ENCODE results near the gene TRIAP1. TPM values are rescaled to one million over a fixed set of nuclear protein-coding genes. Genes with fewer than 3 reads are reported as not detected.

The TRIAP1 gene
- total RNA-seq, 4 donors from 2014 or later = 2.4 to 17.0 (median 7.0) TPM

DNA sequence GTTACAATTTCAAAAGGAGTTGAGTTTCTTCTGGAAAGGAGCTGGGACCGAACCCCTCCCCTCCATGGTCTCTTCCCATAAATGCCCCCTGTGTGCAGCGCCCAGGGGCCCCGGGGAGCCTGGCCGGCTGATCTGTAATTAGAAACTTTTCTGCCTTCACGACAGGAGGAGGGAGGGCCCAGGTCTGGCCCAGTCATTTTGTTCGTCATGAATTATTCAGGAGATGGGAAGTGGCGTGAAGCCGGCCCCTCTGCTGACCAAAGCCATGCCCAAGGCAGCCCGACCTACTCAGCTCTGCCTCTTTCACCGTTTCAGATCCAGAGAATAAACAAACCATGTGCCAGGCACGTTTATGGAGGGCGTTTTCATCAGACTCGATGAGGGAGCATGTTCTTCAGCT is 44.0 kb downstream of the TRIAP1 start:
- Histone ChIP-seq H3K9me3 (no peaks in the 10 kb centered on the region), H3K27ac (no peak overlapping the region), H3K4me3 (no peak overlapping the region), H3K27me3 (peaks cover 0 to 14% of the 10 kb centered on the region in 2 donors), H3K4me1 (no peaks in the 10 kb centered on the region), H3K36me3 (no peaks in the 10 kb centered on the region)
- no peak for DNase-seq (ENCODE audit: low spot score in 2 of 2)
- TF ChIP-seq EP300 (IDR thresholded peaks at IDR 0.05) (no peak), POLR2A (IDR thresholded peaks at IDR 0.05) (no peak)
- TF ChIP-seq, protein P1, sequence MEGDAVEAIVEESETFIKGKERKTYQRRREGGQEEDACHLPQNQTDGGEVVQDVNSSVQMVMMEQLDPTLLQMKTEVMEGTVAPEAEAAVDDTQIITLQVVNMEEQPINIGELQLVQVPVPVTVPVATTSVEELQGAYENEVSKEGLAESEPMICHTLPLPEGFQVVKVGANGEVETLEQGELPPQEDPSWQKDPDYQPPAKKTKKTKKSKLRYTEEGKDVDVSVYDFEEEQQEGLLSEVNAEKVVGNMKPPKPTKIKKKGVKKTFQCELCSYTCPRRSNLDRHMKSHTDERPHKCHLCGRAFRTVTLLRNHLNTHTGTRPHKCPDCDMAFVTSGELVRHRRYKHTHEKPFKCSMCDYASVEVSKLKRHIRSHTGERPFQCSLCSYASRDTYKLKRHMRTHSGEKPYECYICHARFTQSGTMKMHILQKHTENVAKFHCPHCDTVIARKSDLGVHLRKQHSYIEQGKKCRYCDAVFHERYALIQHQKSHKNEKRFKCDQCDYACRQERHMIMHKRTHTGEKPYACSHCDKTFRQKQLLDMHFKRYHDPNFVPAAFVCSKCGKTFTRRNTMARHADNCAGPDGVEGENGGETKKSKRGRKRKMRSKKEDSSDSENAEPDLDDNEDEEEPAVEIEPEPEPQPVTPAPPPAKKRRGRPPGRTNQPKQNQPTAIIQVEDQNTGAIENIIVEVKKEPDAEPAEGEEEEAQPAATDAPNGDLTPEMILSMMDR (IDR thresholded peaks at IDR 0.05) = no peak
- 16 to 26% methylated on average over 13 of the region's 13 CpGs for WGBS, 2 donors

DNA sequence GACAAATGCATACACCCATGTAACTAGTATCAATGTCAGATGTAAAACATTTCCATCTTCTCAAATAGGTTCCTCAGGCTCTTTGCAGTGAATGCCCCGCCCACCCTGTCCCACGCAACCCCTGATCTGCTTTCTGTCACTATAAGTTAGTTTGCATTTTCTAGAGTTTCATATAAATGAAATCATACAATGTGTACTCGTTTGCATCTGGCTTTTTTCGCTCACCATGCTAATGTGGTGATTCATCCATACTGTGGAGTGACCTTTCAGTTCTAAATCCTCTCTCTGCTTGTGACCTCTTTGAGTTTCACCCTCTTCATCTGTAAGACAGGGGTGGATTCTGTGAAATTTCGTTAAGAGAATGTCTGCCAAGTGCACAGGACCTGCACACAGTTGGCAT is 46.7 kb downstream of the TRIAP1 start:
- no peak overlapping the region for H3K27ac ChIP-seq
- H3K4me1 ChIP-seq = no peaks in the 10 kb centered on the region
- H3K9me3 ChIP-seq = no peaks in the 10 kb centered on the region
- 44 to 60% methylated on average over 5 of the region's 5 CpGs for WGBS, 2 donors
- peaks cover 0 to 38% of the 10 kb centered on the region in 2 donors for H3K27me3 ChIP-seq
- no peaks in the 10 kb centered on the region for H3K36me3 ChIP-seq
- DNase-seq (ENCODE audit: low spot score in 2 of 2) = no peak
- TF ChIP-seq POLR2A (IDR thresholded peaks at IDR 0.05) (no peak), EP300 (IDR thresholded peaks at IDR 0.05) (no peak)
- TF ChIP-seq, protein P1 (IDR thresholded peaks at IDR 0.05) = no peak
- no peak overlapping the region for H3K4me3 ChIP-seq

DNA sequence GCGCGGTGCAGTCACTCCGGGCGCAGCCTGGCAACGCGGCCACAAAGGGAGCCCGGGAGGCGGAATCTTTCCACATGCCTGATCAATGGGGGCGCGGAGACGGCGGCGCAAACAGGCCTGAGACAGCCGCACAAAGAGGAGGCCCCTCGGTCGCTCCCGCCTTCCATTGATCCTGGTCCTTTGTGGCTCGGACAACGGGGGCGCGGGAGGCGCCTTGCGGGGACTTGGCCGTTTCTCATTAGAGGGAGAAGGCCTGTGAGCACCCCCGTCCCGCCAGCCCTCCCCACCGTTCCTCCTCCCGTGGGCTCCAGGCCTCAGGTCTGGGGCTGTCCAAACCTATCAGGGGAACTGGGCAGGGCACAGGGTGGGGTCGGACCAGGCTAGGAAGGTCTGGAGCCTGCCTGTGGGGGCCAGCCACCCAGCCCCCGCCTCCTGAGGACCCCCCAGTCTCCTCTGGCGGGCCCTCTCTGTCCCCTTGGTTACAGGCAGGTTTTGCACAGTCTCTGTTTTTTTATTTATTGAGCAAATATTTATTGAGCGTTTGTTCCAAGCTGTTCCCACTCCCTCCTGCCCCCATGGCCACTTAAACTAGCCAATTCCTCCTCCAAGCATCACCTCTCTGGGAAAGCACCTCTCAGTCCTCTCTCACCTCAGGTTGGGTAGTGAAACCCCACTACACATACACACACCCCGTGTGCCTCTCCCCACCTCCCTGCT is 48.2 kb downstream of the TRIAP1 start:
- H3K27me3 ChIP-seq = peaks cover 0 to 52% of the 10 kb centered on the region in 2 donors
- TF ChIP-seq EP300 (IDR thresholded peaks at IDR 0.05) (no peak), POLR2A (IDR thresholded peaks at IDR 0.05) (no peak)
- TF ChIP-seq, protein P1 (IDR thresholded peaks at IDR 0.05) = no peak
- H3K9me3 ChIP-seq = no peaks in the 10 kb centered on the region
- no peaks in the 10 kb centered on the region for H3K36me3 ChIP-seq
- no peak for DNase-seq (ENCODE audit: low spot score in 2 of 2)
- WGBS, 2 donors = 34 to 46% methylated on average over 32 to 33 of the region's 33 CpGs
- H3K27ac ChIP-seq = no peak overlapping the region
- H3K4me1 ChIP-seq = no peaks in the 10 kb centered on the region
- H3K4me3 ChIP-seq = no peak overlapping the region

DNA sequence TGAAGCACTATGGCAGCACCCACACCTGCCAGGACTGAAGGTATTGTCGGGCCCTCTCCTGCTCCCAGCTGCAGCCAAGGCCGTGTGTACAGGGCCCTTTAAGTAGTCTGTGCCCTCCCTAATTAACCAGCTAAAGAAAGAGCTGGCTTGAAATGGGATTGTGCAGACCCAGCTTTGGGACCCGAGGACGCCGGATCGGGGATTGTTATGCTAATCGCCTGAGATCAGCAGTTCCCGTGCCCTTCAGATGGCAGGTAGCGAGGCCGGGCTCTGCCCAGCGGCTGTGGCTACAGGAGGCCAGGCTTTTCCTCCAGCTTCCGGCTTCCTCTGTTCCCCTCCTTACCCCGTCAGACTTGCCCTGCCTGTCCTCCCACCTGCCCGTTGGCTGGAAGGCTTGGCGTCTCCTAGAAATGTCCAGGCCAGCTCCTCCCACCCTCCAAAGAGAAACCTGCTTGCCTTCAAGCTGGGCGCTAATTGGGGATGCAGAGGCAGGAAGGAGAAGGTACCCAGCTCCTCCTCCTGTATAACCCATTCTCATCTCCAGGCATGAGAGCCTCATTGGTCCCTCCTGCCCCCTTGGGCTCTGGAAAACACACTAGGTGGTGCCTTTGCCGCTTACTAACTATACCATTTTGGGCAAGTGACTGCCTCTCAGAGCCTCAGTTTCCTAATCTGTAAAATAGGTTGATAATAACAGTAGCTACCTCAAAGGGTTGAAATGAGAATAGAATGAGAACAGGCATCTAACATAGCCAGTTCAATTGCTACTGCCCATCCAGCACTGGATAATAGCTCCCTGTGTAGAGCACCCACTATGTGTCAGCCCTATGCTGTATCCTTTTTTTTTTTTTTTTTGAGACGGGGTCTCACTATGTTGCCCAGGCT is 51.5 kb downstream of the TRIAP1 start:
- DNase-seq (ENCODE audit: low spot score in 2 of 2) = no peak
- no peak overlapping the region for H3K4me3 ChIP-seq
- H3K9me3 ChIP-seq = no peaks in the 10 kb centered on the region
- H3K36me3 ChIP-seq = no peaks in the 10 kb centered on the region
- WGBS, 2 donors = 30 to 32% methylated on average over 18 of the region's 18 CpGs
- H3K27ac ChIP-seq = no peak overlapping the region
- peaks cover 0 to 52% of the 10 kb centered on the region in 2 donors for H3K27me3 ChIP-seq
- no peak for TF ChIP-seq EP300 (IDR thresholded peaks at IDR 0.05)
- no peaks in the 10 kb centered on the region for H3K4me1 ChIP-seq

Other genes with a start within 250 kb of the TRIAP1 start
- gene RPLP0, start 245.3 kb downstream of the TRIAP1 start, total RNA-seq = 1,000 to 10,000 TPM; 1,234 to 2,921 (median 1,418) TPM
- 100 to 1,000 TPM; 217 to 428 (median 330) TPM for gene PXN, start 180.7 kb downstream of the TRIAP1 start, total RNA-seq
- gene RNU4-2, start 154.5 kb downstream of the TRIAP1 start, total RNA-seq = under 1 TPM; under 0.01 TPM
- under 1 TPM in 3 of 4 donors, not detected in 1; under 0.01 TPM for gene RNU4-1, start 153.1 kb downstream of the TRIAP1 start, total RNA-seq
- gene SIRT4, start 144.1 kb downstream of the TRIAP1 start, total RNA-seq = 1 to 10 TPM in 3 of 4 donors, under 1 TPM in 1; 0.87 to 5.7 (median 1.9) TPM
- gene PLA2G1B, start 118.6 kb downstream of the TRIAP1 start, total RNA-seq = 10 to 100 TPM in 1 of 4 donors, not detected in 3; 11.4 TPM
- gene MSI1, start 77.2 kb downstream of the TRIAP1 start, total RNA-seq = 1 to 10 TPM in 1 of 4 donors, under 1 TPM in 2, not detected in 1; 0.22 to 1.2 (median 0.59) TPM
- gene COX6A1, start 8.3 kb downstream of the TRIAP1 start, total RNA-seq = 100 to 1,000 TPM; 458 to 661 (median 570) TPM
- gene GATC, start 60 bp upstream of the TRIAP1 start, total RNA-seq = 10 to 100 TPM; 21.0 to 37.3 (median 29.2) TPM
- gene SRSF9, start 23.4 kb upstream of the TRIAP1 start, total RNA-seq = 10 to 100 TPM; 66.6 to 90.6 (median 77.1) TPM
- 100 to 1,000 TPM; 175 to 306 (median 258) TPM for gene DYNLL1, start 49.7 kb upstream of the TRIAP1 start, total RNA-seq
- 10 to 100 TPM; 21.6 to 23.7 (median 23.4) TPM for gene COQ5, start 82.8 kb upstream of the TRIAP1 start, total RNA-seq
- gene RNF10, start 88.0 kb upstream of the TRIAP1 start, total RNA-seq = 100 to 1,000 TPM; 201 to 306 (median 264) TPM
- gene POP5, start 135.0 kb upstream of the TRIAP1 start, total RNA-seq = 10 to 100 TPM; 32.6 to 57.6 (median 51.7) TPM
- gene CABP1, start 194.2 kb upstream of the TRIAP1 start, total RNA-seq = under 1 TPM in 2 of 4 donors, not detected in 2; 0.21 to 0.22 TPM
- 10 to 100 TPM; 42.6 to 67.8 (median 58.6) TPM for gene MLEC, start 240.8 kb upstream of the TRIAP1 start, total RNA-seq